Type B pancreatic cell (in vitro differentiated cells): ENCODE data around the gene NSUN7. TPM values are rescaled to one million over a fixed set of nuclear protein-coding genes. Genes with fewer than 3 reads are reported as not detected.
A peak's percentile ranks its signal among the peaks of the same experiment; 100 is the strongest.

ENCODE experiments used
- DNase-seq: peaks from one replicate; pipeline ENCODE4 v3.0.0; 2021; ENCODE audit warnings: mixed read lengths; ENCODE audit not compliant: unreplicated experiment; ENCODE audit errors: extremely low spot score
- H3K27ac Mint-ChIP-seq: 2 replicates; pipeline ENCODE4 v1.8.0; 2021; ENCODE audit warnings: mild to moderate bottlenecking, mixed read lengths
- H3K27me3 Mint-ChIP-seq: 2 replicates; pipeline ENCODE4 v1.8.0; 2021; ENCODE audit warnings: mixed read lengths
- H3K36me3 Mint-ChIP-seq: 2 replicates; pipeline ENCODE4 v1.8.0; 2021; ENCODE audit warnings: mixed read lengths
- H3K4me1 Mint-ChIP-seq: one replicate; pipeline ENCODE4 v1.8.0; 2021; ENCODE audit warnings: mixed read lengths; ENCODE audit not compliant: unreplicated experiment
- H3K4me3 Mint-ChIP-seq: 2 replicates; pipeline ENCODE4 v1.8.0; 2021; ENCODE audit warnings: mild to moderate bottlenecking, mixed read lengths
- H3K9me3 Mint-ChIP-seq: 2 replicates; pipeline ENCODE4 v1.8.0; 2021; ENCODE audit warnings: mixed read lengths
- long read RNA-seq: library from polyadenylated mRNA; unstranded; transcript quantifications from one replicate; pipeline ENCODE4 v2.0.0, GENCODE V29; 2020
- total RNA-seq: library from RNA; stranded (reverse); gene quantifications from 2 replicates; pipeline ENCODE4 v1.2.1, GENCODE V29; 2021; ENCODE audit warnings: low replicate concordance
- TF ChIP-seq, protein P1 (sequence below): fragments of 200-600 bp; sonication (generic); conservative IDR thresholded peaks from 2 replicates; pipeline ENCODE4 v1.5.0; 2021; ENCODE audit warnings: antibody characterized with exemption, mild to moderate bottlenecking

Gene NSUN7, protein sequence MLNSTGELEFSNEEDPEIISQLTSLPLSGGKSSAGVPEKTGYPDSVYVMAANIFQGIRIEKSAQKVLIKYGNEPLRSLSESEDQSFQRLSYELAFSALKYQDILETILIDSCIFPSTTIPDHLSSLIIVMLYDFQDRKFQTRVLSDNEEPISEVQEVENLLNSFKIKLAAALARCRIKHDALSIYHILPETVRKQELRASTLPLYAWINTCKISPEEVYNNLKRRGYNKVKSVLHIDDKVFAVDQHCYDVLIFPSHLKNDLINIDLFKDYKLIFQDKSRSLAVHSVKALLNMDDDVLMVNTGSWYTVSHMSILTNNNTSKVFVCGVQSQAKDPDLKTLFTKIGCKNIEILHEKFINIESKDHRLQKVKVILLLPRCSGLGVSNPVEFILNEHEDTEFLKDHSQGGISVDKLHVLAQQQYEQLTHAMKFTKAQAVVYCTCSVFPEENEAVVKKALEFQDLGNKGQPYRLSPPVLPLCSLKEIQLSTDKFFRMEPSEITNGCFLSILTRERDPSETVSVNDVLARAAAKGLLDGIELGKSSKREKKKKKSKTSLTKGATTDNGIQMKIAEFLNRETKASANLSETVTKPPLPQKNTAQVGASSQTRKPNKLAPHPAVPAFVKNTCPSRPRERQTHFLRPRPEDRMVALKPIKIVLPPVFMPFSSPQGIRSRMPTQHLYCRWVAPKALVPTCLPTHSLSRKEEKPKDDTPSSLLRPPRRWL
- 8.3 and 12.3 TPM in 2 replicates for total RNA-seq
- long read RNA-seq, transcript NSUN7-202 (12 exons, 3,698 nt): major isoform, 7 of 39 reads
- long read RNA-seq, transcript NSUN7-206 (6 exons, 1,759 nt): minor isoform, 5 of 39 reads
- long read RNA-seq, partial matches to known transcripts: 9 of 39 reads
- long read RNA-seq, other reads (novel, unspliced or antisense): 18 of 39 reads

DNA sequence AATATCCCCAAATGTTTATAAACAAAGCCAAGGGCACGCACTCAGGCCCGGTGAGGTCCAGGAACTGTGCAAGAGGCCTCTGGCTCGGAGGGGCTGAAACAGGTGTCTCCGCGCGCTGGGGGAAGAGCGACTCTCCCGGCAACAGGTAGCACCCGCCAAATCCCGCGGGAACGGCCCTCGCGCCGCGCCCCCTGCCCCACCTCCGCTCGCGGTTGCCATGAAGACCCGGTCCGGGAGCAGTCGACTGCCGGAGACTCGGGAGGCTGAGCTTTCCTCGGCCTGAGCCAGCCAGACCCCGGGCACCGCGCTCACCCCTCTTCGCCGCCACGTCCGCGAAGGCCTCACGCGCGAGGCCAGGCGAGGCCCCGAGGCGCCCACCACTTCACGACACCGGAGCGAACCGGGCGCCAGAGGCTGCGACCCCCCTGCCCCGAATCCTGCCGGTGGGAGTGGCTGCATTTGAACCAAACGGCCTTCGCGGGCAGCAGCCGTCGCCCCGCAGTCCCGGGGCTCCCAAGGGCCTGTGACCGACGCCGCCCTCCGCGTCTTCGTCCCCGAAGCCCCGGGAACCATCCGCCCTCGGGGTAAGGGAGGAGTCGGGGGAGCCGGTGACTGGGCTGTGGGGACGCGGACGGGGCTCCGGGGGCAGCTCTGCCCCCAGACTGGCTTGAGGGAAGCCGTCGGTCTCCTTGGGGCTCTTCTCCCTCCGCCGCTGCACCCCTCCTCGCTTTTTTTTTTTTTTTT, at the start of gene NSUN7:
Gene NSUN7, plus strand, starts transcription at position 239 of the 744 bp plus-strand sequence. CDS start 739 bp downstream, outside the sequence.
- TF ChIP-seq, protein P1, sequence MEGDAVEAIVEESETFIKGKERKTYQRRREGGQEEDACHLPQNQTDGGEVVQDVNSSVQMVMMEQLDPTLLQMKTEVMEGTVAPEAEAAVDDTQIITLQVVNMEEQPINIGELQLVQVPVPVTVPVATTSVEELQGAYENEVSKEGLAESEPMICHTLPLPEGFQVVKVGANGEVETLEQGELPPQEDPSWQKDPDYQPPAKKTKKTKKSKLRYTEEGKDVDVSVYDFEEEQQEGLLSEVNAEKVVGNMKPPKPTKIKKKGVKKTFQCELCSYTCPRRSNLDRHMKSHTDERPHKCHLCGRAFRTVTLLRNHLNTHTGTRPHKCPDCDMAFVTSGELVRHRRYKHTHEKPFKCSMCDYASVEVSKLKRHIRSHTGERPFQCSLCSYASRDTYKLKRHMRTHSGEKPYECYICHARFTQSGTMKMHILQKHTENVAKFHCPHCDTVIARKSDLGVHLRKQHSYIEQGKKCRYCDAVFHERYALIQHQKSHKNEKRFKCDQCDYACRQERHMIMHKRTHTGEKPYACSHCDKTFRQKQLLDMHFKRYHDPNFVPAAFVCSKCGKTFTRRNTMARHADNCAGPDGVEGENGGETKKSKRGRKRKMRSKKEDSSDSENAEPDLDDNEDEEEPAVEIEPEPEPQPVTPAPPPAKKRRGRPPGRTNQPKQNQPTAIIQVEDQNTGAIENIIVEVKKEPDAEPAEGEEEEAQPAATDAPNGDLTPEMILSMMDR: no peak

DNA sequence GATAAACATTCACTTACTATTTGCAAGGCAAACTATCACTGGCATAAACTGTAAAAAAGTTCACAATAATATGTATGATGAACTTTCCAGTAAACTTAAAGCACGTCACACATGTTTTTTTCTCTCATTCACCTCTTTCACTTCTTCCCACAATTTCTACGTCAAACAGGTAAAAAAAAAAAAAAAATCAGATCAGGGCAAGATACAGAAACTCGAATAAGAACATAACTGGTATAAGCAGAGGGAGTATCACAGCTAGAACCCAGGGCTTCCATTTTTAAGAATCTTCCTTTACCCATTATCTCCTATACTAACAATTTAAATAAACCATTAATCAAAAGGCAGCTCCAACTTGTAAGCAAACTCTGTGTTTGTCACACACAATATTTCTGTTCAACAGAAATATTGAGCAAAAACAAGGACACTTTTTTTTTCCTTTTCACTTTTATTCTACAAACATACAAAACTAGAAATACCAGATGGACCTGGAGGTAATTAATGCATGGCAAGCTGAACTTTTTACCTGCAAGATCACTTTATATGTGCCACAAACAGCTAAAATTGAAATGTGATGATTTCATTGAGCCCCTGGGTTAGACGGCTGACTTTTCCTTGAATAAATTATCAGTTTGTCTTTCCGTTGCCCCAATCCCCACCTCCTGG, 47.5 kb upstream of the NSUN7 start:
- H3K4me1 Mint-ChIP-seq: no peaks in the 10 kb centered on the region
- DNase-seq: no peak
- H3K27me3 Mint-ChIP-seq: no peaks in the 10 kb centered on the region
- no peaks in the 10 kb centered on the region for H3K9me3 Mint-ChIP-seq
- peak overlapping the region; percentile 46 for H3K4me3 Mint-ChIP-seq
- peak overlapping the region; percentile 96 for H3K27ac Mint-ChIP-seq
- no peaks in the 10 kb centered on the region for H3K36me3 Mint-ChIP-seq
- TF ChIP-seq, protein P1: no peak

More for the DNA sequence above, at the start of gene NSUN7:
- peaks cover 17% of the 10 kb centered on the region for H3K4me1 Mint-ChIP-seq
- peak; percentile 89 for DNase-seq
- peaks cover 10% of the 10 kb centered on the region for H3K36me3 Mint-ChIP-seq
- H3K9me3 Mint-ChIP-seq: peaks cover 4% of the 10 kb centered on the region
- peak within 1 kb of the TSS; percentile 86 for H3K27ac Mint-ChIP-seq
- H3K4me3 Mint-ChIP-seq: peak within 1 kb of the TSS; percentile 88
- peaks cover 3% of the 10 kb centered on the region for H3K27me3 Mint-ChIP-seq

DNA sequence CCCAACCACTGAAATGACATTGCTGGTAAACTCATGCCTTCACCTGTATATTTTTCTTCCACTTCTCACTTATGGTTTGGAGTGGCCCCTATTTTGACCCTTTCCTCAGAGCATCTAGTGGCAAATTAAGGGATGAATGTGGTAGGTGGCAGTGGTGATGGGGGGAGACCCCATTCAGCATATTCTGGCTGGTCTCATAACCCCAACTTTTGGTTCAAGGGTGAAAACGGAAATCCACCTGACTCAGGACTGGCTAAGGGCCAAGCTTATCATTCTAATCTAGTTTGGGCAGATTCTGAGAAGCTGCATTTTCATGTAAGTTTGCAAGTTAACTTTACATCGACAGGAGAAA, 47.0 kb upstream of the NSUN7 start:
- Mint-ChIP-seq H3K27me3 (no peaks in the 10 kb centered on the region), H3K4me1 (no peaks in the 10 kb centered on the region), H3K36me3 (no peaks in the 10 kb centered on the region), H3K27ac (peak overlapping the region; percentile 96), H3K4me3 (peak overlapping the region; percentile 46), H3K9me3 (no peaks in the 10 kb centered on the region)
- no peak for DNase-seq
- TF ChIP-seq, protein P1: no peak

DNA sequence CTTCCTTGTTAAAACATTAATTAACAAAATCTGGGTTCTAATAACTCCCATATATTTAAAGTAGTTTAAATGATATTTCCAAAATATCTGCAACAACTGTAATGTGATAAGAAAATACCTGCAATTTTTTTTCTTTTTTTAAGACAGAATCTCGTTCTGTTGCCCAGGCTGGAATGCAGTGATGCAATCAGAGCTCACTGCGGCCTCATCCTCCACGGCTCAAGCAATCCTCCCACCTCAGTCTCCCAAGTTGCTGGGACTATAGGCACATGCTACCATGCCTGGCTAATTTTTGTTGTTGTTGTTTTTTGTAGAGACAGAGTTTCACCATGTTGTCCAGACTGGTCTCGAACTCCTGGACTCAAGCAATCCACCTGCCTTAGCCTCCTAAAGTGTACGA, 45.7 kb upstream of the NSUN7 start:
- Mint-ChIP-seq H3K4me3 (no peak overlapping the region), H3K9me3 (no peaks in the 10 kb centered on the region), H3K4me1 (no peaks in the 10 kb centered on the region), H3K27me3 (no peaks in the 10 kb centered on the region), H3K36me3 (no peaks in the 10 kb centered on the region), H3K27ac (no peak overlapping the region)
- TF ChIP-seq, protein P1: no peak
- no peak for DNase-seq
